ENCODE measurements around the gene FRMD3.

The FRMD3 gene

GRCh38 chr9:83472764-83473163 is 65.4 kb downstream of the FRMD3 start:
- no peak for TF ChIP-seq CTCF (IDR thresholded peaks at IDR 0.05; ENCODE audit: low read depth, low read length, missing control alignments)
- H3K4me3 ChIP-seq (ENCODE audit: low read depth, low read length), result no peak overlapping the region

GRCh38 chr9:83472221-83472665 is 66.0 kb downstream of the FRMD3 start:
- no peak for TF ChIP-seq CTCF (IDR thresholded peaks at IDR 0.05; ENCODE audit: low read depth, low read length, missing control alignments)
- DNase-seq (ENCODE audit: low read depth), result no peak
- no peak overlapping the region for H3K4me3 ChIP-seq (ENCODE audit: low read depth, low read length)

More at GRCh38 chr9:83472764-83473163, 65.4 kb downstream of the FRMD3 start:
- no peak for DNase-seq (ENCODE audit: low read depth)

GRCh38 chr9:83471241-83471640 is 67.0 kb downstream of the FRMD3 start:
- TF ChIP-seq CTCF (IDR thresholded peaks at IDR 0.05; ENCODE audit: low read depth, low read length, missing control alignments), result no peak
- DNase-seq (ENCODE audit: low read depth), result no peak
- H3K4me3 ChIP-seq (ENCODE audit: low read depth, low read length), result no peak overlapping the region

DNA sequence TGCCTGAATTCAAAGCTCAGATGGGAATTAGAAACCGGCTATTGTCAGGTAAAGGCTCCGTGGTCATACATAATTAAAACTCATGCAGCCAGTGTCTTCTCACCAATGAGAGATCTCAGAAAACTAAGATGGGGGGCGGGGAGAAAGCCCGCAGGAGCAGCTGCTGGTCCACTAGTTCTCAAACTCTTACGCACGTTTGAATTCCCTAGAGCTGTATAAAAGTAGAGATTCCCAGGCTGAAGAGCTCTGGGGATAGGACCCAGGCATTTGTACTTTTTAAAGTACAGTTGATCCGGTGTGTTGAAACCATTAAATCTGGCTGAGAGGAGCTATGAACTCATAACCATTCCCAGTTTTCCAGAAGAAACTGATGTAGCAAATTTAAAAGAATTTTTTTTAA is 68.5 kb downstream of the FRMD3 start:
- TF ChIP-seq CTCF (IDR thresholded peaks at IDR 0.05; ENCODE audit: low read depth, low read length, missing control alignments), result no peak
- H3K4me3 ChIP-seq (ENCODE audit: low read depth, low read length), result no peak overlapping the region
- no peak for DNase-seq (ENCODE audit: low read depth)

DNA sequence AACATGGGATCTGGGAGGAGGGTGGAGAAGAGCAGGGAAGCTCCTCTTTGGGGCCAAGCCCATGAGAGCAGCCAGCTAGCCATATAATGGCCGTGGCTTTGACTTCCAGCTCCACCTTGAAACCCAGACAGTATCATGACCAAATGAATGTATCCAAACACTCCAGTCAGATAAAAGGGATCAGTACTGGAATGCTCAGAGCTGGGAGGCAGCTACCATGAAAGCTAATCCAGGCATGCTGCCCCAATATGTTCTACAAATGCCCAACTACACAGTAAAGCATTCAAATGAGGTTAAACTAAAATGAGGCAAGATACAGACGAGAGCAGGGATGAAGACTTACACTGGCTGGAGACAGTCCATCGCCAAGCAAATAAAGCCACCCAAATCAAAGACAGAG is 69.4 kb downstream of the FRMD3 start:
- no peak overlapping the region for H3K4me3 ChIP-seq (ENCODE audit: low read depth, low read length)
- DNase-seq (ENCODE audit: low read depth), result no peak
- TF ChIP-seq CTCF (IDR thresholded peaks at IDR 0.05; ENCODE audit: low read depth, low read length, missing control alignments), result no peak

DNA sequence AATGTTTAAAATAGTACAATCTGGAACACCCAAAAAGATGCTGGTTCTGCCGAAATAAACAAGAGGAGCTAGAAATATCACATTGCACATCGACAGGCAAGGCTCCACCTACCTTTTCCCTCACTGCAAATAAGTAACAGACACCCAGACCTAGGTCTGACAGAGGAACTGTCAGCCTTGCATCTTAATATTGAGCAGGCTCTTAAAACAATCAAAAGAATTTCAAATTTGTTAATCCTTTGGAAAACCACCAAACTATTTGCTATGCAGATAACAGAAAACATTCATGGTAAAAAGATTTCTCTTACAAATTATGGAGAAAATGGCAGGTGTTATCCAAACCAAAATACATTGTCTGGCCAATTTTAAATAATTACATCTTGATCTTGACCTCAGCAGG is 71.3 kb downstream of the FRMD3 start:
- H3K4me3 ChIP-seq (ENCODE audit: low read depth, low read length), result no peak overlapping the region
- no peak for TF ChIP-seq CTCF (IDR thresholded peaks at IDR 0.05; ENCODE audit: low read depth, low read length, missing control alignments)
- DNase-seq (ENCODE audit: low read depth), result no peak

- no peak for DNase-seq (ENCODE audit: low read depth)
- no peak overlapping the region for H3K4me3 ChIP-seq (ENCODE audit: low read depth, low read length)
- no peak for TF ChIP-seq CTCF (IDR thresholded peaks at IDR 0.05; ENCODE audit: low read depth, low read length, missing control alignments)
Measured at GRCh38 chr9:83466351-83466750, 71.8 kb downstream of the FRMD3 start.

Data from GM12864 (cell line).